HG02623 (cell line): ENCODE data around the gene IFNAR1.
A peak's percentile ranks its signal among the peaks of the same experiment; 100 is the strongest.
"Not testable (repeated sequence)": the region's sequence is repeated elsewhere in the genome, so short reads cannot be mapped to it uniquely, and the experiment has no call there.

Experiments used
- ATAC-seq: cut with Tn5 transposase; IDR thresholded peaks from one replicate; pipeline ENCODE4 v1.9.1; 2021; ENCODE audit warnings: moderate library complexity; ENCODE audit not compliant: unreplicated experiment

The IFNAR1 gene

DNA sequence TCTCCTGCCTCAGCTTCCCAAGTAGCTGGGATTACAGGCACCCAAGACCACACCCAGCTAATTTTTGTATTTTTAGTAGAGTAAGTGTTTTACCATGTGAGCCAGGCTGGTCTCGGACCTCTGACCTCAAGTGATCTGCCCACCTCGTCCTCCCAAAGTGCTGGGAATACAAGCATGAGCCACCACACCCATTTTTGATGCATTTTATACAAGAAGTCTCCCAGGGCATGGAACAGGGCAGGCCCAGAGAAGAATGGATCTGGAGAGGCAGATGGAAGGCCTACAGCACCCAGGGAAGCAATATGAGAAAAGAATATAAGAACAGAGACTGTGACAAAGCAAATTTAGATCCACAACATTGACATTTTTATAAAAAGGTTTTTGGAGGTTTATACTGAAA is 18.8 kb upstream of the IFNAR1 start:
- no peak for ATAC-seq

DNA sequence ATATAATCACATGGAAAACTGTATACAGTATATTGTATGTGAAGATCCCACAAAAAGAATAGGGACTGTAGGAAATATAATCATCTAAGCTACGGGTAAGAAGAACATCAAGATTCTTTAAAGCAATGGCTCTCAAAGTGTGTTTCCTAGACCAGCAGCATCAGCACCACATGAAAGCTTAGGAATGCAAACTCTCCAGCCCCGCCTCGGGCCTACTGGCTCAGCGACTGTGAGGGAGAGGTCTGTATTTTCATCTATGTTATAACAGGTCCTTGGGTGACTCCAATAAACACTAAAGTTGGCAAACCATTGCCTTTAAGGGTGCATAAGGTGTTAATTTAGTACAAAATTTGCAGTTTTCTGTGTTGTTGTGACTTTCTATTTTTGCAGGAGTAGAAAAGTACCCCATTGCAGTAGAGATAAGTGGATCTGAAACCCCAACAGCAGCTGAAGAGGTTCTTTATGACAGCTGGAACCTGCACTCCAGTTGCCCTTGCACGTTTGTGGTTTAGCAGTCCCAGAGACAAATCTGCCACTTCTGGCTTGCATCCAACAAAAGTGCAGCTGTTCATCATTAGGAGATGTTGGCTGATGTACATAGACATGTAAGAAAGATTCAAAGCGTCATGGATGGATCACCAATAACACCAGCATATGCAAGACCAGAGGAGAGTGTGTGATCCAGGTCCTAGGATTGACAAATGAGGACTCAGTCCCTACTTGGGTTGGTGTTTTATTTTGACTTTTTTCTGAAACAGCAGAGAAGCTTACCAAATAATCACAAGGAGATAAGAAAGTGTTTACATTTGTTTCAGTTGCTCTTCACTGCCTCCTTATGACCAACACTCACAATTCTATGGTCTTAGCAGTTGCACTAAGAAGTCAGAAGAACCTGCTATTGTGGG is 15.9 kb upstream of the IFNAR1 start:
- ATAC-seq: peak; percentile 90

DNA sequence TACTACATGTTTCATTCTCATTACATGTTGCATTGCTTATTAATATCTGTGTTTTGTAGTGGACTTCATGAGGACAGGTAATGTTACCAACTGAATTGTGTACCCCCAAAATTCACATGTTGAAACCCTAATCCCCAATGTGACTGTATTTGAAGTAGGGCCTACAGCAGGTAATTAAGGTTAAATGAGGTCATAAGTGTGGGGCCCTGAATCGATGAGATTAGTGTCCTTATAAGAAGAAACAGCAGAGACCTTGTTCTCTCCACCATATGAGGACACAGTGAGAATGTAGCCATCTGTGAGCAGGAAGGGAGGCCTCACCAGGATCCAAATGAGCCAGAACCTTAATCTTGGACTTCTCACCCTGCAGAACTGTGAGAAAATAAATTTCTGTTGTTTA is 15.0 kb upstream of the IFNAR1 start:
- ATAC-seq: no peak

DNA sequence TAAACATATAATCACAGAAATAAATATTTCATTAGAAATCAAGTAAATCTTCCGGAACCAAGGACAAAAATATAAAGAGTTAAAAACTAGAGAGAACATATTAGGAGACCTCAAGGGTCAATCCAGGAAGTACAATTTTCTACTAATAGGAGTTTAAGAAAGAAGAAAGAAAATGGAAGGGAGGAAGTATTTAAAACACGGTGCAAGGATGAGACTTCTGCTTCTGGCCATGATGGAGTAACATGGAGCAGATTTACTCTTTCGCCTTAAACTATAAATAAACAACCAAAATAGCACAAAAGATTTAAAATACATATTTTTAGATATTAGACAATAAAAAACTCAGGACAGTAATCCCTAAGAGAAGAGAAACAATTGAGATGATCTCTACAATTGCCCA is 12.6 kb upstream of the IFNAR1 start:
- ATAC-seq: no peak

DNA sequence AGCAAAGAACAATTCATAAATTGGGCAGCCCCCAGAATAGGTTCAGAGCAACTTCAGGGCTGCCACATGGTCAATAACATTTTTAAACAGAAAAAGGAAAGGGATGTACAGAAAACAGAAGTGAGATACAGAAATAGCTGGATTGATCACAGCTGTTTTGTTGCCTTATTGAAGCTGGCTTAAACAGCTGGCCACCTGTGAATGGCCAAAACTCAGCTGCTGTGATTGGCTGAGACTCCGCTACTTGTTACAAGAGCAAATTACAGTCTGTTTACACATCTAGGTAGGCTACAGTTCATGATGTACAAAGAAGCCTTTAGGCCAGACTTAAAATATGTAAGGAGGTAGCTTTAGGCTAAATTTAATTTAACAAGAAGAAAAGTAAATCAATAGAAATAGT is 11.6 kb upstream of the IFNAR1 start:
- no peak for ATAC-seq

DNA sequence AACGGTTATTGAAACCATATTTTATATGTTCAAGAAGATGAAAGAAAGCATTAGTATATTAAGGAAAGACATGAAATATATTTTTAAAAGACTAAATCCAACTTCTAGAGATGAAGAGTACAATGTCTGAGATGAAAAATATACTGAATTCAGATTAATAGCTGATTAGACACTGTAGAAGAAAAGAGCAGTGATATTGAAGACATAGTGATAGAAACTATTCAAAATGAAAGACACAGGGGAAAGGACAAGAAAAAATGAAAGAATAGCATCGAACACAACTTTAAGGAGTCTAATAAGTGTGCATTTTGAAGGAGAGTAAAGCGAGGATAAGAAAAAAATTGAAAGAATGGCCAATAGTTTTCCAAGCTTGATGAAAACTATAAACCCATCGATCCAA is 11.2 kb upstream of the IFNAR1 start:
- ATAC-seq: no peak

DNA sequence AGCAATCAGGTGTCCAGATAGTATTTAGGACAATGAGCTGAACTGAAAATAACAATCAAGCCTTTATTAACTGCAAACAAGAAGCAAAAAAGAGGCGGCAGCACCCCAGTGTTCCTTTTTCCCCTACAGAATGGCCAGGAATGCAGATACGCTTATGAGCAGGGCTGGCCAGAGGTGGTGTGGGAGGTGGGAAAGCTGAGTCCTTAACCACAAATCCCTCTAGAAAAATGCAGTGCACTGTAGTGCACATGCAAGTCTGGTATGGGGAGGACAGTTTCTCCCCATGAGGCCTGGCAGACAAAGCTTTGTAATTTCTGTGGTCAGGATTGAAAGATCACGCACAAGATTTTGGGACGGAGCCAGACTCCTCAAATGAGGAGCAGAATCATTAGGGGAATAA is 10.7 kb upstream of the IFNAR1 start:
- no peak for ATAC-seq

DNA sequence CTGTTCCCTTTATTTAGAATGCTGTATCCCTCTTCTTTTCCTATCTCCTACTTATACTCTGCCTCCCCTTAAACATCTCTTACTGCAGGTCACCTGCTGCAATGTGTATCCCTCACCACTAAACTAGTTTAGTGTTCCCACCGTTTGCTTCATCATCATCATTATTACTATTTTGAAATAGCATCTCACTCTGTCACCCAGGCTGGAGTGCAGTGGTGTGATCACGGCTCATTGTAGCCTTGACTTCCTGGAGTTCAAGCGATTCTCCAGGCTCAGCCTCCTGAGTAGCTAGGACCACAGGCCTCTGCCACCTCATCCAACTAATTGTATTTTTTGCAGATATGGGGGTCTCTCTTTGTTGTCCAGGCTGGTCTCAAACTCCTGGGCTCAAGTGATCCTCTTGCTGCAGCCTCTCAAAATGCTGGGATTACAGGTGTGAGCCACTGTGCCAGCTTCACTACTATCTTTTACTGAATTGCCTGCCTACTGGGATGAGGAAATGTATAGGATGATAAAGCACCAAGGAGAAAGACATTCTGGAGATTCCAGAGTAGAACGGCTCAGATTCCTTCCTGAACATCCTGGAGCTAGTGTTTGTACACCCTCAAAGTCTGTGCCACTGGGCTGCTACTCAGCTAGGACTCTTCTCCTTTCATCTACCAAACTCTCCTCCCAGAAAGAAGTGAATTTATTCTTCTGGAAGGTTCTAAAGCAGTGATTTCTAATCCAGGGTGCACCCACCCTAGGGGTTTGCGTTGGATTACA is 8.6 kb upstream of the IFNAR1 start:
- ATAC-seq: no peak

DNA sequence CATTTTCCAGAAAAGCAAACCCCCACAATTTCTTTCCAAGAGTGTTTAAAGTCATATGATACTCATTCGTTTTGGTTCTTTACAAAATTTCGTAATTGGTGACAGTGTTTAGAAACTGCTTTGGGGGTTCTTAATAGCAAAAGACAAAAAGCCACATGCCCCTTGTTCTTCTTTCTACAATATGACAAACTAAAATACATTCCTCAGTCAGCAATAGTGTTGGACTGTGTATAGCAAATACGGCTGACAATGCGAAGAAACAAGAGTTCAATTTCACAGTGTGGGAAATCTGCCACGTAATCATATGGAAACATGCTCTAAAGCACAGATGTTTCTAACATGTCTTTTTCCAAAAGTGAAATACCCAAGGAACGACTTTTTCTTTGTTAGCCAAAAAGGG is 7.6 kb upstream of the IFNAR1 start:
- ATAC-seq: no peak

DNA sequence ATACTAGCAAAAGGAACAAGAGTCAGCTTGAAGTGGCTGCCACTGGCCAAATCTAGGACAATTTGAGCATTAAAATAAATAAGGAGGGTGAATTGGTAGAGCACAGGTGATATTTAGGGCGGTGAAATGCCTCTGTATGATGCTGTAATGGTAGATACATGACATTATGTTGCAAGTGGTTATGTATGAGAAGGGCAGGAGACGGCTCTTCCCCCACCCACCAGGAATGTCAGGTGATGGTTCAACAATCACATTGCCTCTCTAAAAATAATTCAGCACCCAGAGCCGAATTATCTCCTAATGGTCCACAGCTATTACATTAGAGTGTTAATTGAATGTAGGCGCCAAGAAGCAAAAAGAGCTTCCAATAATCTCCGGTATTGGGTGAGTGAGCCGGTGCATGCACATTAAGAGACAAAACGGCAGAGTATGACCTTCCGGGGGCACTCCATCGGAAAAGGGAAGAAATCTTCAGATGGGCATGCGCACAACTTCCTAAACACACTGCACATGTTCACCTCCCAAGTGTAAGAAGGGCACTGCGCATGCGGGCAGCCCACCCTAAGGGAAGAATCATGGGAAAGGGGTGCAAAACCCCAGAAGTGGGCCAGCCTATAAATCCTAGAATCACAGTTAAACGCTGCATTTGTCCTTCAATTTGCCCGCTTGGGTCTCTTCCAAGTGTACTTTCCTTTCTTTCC is 6.8 kb upstream of the IFNAR1 start:
- no peak for ATAC-seq

DNA sequence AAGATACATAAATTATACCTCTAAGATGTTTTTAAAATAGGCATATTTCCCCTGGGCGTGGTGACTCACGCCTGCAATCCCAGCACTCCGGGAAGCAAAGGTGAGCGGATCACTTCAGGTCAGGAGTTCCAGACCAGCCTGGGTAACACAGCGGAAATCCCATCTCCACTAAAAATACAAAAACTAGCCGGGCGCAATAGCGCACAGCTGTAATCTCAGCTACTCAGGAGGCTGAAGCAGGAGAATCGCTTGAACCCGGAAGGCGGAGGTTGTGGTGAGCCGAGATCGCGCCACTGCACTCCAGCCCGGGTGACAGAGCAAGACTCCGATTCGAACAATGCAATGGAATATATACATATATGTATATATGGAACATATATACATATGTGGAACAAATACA is 3.8 kb upstream of the IFNAR1 start:
- ATAC-seq: not testable (repeated sequence)

DNA sequence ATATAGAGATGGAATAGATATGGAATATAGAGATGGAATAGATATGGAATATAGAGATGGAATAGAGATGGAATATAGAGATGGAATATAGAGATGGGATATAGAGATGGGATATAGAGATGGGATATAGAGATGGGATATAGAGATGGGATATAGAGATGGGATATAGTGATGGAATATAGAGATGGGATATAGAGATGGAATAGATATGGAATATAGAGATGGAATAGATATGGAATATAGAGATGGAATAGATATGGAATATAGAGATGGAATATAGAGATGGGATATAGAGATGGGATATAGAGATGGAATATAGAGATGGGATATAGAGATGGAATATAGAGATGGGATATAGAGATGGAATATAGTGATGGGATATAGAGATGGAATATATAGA is 1.2 kb upstream of the IFNAR1 start:
- ATAC-seq: not testable (repeated sequence)

DNA sequence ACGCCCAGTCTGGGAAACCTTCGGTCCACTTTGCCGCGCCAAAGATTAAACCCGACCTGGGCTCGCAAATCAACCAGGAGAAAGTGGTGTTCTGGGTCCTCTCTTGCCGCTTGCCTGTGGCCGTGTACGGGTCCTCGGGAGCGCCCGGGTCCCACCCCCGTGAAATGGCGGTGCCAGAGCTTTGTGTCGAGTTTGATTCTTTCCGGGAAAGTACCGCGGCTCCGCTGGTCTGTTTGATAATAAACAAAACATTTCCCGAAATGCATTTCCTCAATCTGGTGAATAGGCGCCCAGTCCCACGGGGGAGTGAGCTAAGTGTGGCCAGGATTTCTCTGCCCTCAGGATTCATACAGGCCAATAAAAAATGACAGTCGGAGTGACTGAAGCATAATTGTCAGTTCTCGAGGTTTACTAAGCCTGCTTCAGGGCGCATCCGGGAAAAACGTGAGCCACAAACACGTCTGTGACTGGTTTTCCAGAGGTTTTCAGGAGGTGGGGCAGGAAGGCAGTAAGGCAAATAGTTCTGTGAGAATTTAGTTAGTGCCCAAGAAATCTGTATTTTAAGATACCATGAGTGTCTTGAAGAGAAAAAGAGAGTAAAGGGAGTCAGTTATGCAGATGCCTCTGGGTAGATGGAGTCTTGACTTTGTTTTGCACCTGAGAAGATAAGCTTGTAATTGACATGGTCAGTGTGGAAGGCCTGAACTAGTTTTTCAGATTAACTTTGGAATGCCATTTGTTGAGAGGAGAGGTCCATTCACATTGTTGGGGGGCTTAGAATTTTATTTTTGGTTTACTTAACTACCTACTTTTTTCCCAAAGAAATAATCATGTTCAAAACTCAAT is 675 bp downstream of the IFNAR1 start:
- peak; percentile 30 for ATAC-seq

DNA sequence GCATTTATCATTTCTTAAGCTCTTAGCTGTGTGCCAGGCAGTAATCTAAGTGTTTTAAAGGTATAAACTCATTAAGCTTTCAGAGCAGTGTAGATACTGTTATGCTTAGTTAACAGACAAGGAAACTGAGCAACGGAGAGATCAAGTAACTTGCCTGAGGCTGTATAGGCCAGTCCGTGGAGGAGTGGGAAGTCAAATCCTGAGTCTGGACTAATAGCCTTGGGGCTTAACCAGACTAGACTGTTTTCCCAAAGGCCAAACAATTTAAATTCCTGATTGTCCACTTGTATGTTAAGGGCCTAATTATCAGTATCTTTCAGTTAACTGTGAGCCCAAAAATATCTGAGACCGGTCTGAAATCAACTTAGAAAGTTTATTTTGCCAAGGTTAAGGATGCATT is 2.6 kb downstream of the IFNAR1 start:
- ATAC-seq: no peak

DNA sequence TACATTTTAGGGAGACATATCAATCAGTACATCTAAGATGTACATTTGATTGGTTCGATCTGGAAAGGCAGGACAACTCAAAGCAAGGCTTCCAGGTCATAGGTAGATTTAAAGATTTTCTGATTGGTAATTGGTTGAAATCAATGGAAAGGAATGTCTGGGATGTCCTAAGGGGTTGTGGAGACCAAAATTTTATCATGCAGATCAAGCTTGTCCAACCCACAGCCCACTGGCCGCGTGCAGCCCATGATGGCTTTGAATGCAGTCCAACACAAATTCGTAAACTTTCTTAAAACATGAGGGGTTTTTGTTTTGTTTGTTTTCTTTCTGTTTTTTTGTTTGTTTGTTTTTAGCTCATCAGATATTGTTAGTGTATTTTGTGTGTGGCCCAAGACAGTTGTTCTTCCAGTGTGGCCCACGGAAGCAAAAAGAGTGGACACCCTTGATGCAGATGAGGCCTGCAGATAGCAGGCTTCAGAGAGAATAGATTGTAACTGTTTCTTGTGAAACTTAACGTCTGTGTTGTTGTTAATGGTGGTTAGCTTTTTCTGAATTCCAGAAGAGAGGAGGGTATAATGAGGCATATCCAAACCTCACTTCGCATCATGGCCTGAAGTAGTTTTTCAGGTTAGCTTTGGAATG is 3.1 kb downstream of the IFNAR1 start:
- no peak for ATAC-seq

DNA sequence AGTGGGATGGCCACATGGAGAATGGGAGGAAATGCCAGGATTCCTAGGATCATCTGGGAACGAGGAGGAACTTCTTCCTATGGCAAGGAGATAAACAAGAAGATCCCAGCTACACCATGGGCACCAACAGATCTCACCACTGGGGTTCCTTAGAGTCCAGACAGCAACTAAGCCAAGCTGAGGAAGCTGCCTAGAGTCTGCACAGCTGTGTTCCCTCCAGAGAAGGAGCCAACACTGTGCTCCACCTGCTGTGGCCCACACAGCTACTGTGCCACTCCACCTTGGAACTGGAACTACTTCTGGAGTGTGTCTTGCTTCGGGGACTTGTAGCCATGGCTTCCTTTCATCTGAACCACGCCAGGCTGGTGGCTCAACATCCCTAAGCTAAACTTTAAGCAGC is 6.0 kb downstream of the IFNAR1 start:
- ATAC-seq: no peak

DNA sequence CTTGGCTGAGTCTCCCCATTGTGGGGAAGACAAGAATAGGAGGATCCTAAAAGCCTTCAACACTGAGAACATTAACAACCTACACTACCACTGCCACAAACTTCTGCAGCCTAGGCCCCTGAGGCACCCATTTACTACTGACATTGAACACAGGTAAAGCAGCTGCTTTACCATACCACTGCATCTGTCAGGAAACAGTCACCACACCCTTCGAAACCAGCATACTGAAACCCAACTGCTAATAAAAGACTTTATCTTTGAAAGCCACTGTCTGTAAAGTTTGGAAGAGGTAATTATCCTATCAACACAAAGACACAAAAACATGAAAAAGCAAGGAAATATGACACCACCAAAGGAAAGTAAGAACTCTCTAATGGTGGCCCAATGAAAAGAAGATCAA is 7.4 kb downstream of the IFNAR1 start:
- peak; percentile 71 for ATAC-seq

DNA sequence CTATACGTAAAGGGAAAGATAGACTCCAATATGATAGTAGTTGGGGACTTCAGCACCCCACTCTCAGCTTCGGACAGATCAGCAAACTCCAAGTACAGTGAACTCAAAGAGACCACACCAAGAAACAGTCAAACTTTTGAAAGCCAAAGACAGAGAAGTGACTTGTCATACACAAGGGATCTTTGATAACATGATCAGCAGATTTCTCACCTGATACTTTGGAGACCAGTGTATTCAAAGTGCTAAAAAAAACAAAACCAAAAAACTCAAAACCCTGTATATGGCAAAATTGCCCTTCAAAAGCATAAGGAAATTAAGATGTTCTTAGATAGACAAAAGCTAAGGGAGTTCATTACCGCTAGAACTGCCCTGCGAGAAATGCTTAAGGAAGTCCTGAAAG is 9.4 kb downstream of the IFNAR1 start:
- no peak for ATAC-seq

DNA sequence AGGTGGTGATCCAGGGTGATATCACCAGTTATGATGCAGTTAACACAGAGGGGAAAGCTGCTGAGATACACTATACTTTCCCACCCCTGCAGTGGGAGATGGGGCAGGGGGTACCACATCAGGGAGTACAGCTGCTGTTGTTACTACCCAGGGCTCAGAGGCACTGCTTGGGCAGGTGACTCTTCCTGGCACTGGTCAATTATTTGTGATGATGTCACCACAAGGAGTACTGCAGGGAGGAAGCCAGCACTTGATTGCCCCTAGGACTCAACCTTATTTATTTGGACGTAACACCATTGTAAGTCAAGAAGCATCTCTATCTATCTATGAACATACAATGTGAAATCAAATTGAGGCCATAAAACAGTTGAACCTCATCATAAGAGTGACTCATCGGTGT is 10.1 kb downstream of the IFNAR1 start:
- no peak for ATAC-seq

DNA sequence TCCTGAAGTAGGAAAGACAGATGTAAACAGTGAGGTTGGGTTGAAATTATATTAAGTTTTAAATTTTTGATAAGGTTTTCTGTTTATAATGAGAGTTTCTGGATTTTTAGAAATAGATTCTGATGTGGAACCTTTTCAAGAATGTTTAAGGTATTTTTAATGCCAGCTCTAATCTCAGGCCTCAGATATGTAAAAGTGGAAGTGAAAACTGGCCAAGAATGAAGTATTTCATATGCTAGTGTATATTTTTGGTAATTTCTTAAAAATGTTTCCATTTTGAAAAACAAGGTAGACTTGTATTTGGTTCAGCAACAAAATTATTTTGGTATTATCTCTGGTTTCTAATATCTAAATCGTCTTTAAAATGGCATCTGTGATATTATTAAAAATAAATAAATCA is 14.4 kb downstream of the IFNAR1 start:
- ATAC-seq: no peak
